ENCODE data around the gene LYPD1. TPM values are rescaled to one million over a fixed set of nuclear protein-coding genes. Genes with fewer than 3 reads are reported as not detected.

LYPD1 gene
- total RNA-seq, 1 experiment from 2014 or later = not detected

DNA sequence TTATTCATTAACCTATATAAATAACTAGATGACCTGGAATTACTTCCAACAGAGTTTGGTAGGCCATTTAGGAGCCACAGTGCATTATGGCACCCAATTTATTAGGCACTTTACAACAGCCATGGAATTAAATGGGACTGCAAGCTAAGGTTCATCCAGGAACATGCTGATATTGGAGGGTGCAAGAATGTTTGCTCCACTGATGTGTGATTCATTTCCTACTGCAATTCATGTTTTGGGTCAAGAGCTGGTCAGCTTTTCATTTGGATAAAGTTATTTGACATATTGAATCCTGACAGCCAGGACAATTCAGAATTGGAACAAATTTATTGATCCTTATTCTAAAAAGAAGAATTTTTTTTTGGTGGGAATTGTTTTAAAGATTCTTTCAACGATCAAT lies 11.8 kb upstream of the LYPD1 start (continued):
- TF ChIP-seq JUND (IDR thresholded peaks at IDR 0.05) = no peak
- no peak for TF ChIP-seq FOSL1 (IDR thresholded peaks at IDR 0.05; ENCODE audit: low read depth)
- no peak for TF ChIP-seq RAD21 (IDR thresholded peaks at IDR 0.05; ENCODE audit: low read depth)
- TF ChIP-seq, protein P1, sequence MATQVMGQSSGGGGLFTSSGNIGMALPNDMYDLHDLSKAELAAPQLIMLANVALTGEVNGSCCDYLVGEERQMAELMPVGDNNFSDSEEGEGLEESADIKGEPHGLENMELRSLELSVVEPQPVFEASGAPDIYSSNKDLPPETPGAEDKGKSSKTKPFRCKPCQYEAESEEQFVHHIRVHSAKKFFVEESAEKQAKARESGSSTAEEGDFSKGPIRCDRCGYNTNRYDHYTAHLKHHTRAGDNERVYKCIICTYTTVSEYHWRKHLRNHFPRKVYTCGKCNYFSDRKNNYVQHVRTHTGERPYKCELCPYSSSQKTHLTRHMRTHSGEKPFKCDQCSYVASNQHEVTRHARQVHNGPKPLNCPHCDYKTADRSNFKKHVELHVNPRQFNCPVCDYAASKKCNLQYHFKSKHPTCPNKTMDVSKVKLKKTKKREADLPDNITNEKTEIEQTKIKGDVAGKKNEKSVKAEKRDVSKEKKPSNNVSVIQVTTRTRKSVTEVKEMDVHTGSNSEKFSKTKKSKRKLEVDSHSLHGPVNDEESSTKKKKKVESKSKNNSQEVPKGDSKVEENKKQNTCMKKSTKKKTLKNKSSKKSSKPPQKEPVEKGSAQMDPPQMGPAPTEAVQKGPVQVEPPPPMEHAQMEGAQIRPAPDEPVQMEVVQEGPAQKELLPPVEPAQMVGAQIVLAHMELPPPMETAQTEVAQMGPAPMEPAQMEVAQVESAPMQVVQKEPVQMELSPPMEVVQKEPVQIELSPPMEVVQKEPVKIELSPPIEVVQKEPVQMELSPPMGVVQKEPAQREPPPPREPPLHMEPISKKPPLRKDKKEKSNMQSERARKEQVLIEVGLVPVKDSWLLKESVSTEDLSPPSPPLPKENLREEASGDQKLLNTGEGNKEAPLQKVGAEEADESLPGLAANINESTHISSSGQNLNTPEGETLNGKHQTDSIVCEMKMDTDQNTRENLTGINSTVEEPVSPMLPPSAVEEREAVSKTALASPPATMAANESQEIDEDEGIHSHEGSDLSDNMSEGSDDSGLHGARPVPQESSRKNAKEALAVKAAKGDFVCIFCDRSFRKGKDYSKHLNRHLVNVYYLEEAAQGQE (IDR thresholded peaks at IDR 0.05; ENCODE audit: low read depth) = no peak
- TF ChIP-seq EGR1 (IDR thresholded peaks at IDR 0.05; ENCODE audit: low read depth) = no peak
- TF ChIP-seq CBX3 (IDR thresholded peaks at IDR 0.05; ENCODE audit: low read depth) = no peak
- no peak for TF ChIP-seq YY1 (IDR thresholded peaks at IDR 0.05; ENCODE audit: extremely low read depth, insufficient replicate concordance, low read depth, low read length)
- TF ChIP-seq ATF3 (IDR thresholded peaks at IDR 0.05) = no peak
- TF ChIP-seq SRF (IDR thresholded peaks at IDR 0.05; ENCODE audit: low read depth) = no peak

GRCh38 chr2:132680544-132680943 lies 10.5 kb upstream of the LYPD1 start:
- H3K9ac ChIP-seq (ENCODE audit: low read length) = no peak overlapping the region
- BruUV-seq (replicated peaks) = no TSS peak
- no peak overlapping the region for H3K4me3 ChIP-seq (replicated peaks in 1 of 2; ENCODE audit: low read depth in 1 of 2, low read length in 2 of 2)
- no peaks in the 10 kb centered on the region for H3K79me2 ChIP-seq (ENCODE audit: insufficient read depth, low read length)
- no peak overlapping the region for H3K4me2 ChIP-seq (ENCODE audit: low read length)
- no peaks in the 10 kb centered on the region for H3K4me1 ChIP-seq (ENCODE audit: control insufficient read depth in 1 of 2, insufficient read depth in 2 of 2, low read length in 2 of 2)
- no peaks in the 10 kb centered on the region for H3K9me3 ChIP-seq (ENCODE audit: control insufficient read depth in 1 of 2, insufficient read depth in 1 of 2, low read depth in 1 of 2, low read length in 2 of 2)
- POLR2A ChIA-PET = no interaction called here
- H3K27me3 ChIP-seq (ENCODE audit: insufficient read depth, low read length) = peaks cover 59% of the 10 kb centered on the region
- intact Hi-C loops (cut with micrococcal nuclease) = no loop called here
- TF ChIP-seq CBX3 (IDR thresholded peaks at IDR 0.05; ENCODE audit: low read depth) (no peak), ZFX (IDR thresholded peaks at IDR 0.05) (no peak), EZH2 (IDR thresholded peaks at IDR 0.05) (no peak)
- CTCF ChIA-PET = no interaction called here
- RAD21 ChIA-PET (ENCODE audit: low non-redundant PET in 1 of 2, low total read pairs in 2 of 2, uncharacterized antibody in 2 of 2, unreplicated experiment in 2 of 2) = no interaction called here
- no peaks in the 10 kb centered on the region for H3K36me3 ChIP-seq (ENCODE audit: control insufficient read depth in 1 of 2, insufficient read depth in 2 of 2, low read length in 2 of 2)
- no peaks in the 10 kb centered on the region; the same call in 1 of the 2 replicates for H3K9me2 ChIP-seq (ENCODE audit: insufficient read depth)
- ATAC-seq = no peak
- no peak overlapping the region for H2AFZ ChIP-seq (ENCODE audit: low read depth, low read length, poor library complexity, severe bottlenecking)
- no peak overlapping the region for H3K27ac ChIP-seq (ENCODE audit: low read depth, low read length)
- DNase-seq (ENCODE audit: low read depth, low spot score) = no peak
- no peaks in the 10 kb centered on the region for H4K20me1 ChIP-seq (ENCODE audit: insufficient read depth)
